NCI-H2029 treated with DMSO at 0.1 percent for 48 hours (cell line): ENCODE data around the gene SYNGAP1.

ENCODE experiments used
- DNase-seq: peaks from one replicate; lab custom pipeline; 2025; lab: John Stamatoyannopoulos, UW

SYNGAP1 gene

DNA sequence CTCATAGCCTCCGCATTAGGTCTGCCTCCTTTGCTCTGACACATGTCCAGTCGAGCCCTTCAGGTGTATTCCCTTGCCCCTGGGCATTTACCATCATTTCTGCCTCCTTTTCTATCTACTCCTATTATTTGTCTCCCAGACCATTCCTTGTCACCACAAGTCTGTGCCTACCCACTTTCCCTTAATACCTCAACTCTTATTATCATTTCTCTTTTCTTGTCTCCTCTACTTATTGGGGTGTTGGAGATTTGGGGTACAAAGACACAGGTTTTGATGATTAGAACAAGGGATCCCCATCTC is 1.4 kb downstream of the SYNGAP1 start:
- no peak for DNase-seq

DNA sequence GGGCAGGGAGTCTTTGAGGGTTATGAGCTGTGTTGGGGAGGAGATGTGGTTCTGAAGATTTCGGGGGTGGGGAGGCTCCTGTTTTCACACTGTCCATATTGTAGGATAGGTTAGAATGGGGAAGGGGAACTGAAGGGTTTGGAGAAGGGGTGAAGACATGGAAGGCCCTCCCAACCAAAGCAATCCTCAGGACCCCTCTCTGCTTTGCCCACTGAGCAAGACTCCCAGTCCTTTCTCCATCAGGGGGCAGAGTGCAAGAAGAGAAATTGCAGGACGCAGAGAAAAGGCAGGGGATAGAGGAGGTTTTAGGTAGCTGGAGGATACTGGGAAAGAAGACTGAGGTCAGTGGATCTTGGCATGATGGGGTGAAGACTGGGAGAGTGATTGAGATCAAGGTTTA is 3.9 kb downstream of the SYNGAP1 start:
- DNase-seq = no peak

DNA sequence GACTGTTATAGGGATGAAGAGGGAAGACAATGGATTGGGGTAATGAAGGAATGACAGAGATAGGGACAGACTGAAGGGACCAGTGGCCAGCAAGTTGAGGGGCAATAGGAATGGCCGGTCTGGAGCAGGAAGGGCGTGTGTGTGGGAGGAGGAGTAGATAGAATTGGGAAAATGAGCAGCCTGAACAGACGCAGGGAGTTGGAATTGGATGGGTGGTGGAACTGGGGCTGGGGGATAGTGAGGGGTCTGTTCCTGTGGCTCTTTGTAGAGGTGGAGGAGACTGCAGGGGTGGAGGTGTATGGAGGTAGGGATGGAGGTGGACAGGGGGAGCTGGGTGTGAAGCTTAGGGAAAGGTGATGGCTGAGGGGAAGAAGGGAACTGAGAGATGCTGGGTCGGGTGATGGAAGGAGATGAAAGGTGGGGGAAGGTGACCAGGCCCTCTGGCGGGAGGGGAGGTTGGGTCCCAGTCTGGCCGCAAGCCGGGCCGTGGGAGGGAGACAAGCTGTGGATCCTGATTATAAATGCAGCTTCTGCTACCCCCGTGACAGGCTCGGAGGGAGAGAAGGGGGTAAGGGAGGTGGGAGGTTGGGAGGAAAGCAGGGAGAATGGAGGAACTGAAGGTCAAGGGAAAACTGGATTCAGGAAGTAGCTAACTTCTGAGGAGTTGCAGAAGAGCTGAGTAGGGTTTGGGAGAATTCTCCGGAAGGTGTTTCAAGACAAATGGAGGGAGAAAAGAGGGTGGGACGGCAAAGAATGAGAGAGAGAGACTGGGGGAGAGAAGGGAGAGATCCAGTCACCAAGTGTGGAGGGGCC is 5.2 kb downstream of the SYNGAP1 start:
- no peak for DNase-seq

DNA sequence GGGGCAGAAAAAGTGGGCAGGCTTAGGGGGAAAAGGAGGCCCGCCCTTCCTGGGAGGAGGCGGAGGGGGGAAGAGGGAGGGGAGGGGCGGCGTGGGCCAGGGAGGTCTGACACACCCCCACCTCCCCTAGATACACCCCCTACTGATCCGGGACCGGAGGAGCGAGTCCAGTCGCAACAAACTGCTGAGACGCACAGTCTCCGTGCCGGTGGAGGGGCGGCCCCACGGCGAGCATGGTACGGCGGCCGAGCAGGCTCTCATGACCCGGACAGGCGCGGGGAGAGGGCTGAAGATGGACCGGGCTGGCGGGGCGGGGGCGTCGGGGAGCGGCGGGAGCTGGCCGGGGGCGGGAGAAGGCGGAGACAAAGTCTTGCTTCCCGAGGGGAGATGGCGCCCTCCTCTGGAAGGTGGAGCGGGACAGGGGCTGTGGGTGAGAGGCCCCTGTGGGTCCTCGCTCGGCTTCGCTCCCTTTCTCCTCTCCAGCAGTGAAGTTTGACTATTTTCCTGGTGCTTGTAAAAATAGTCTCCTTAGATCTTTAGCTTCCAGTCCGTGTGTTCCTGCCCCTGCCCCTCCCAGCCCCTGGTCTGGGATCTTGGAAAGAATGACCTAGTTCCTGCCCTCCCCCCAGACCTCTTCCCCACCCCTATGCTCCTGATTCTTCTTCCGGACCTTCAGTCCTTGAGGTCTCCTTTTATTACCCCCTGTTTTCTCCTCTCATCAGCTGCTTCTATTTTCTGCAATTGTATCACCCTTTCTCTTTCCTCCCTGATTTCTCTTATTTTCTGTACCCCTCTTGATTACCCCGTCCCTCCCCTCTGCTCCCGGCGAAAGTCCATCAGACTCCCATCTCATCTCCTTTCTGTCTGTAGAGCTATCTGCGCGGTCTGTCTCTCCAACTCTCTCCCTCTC is 6.1 kb downstream of the SYNGAP1 start:
- peak; percentile 53 for DNase-seq

DNA sequence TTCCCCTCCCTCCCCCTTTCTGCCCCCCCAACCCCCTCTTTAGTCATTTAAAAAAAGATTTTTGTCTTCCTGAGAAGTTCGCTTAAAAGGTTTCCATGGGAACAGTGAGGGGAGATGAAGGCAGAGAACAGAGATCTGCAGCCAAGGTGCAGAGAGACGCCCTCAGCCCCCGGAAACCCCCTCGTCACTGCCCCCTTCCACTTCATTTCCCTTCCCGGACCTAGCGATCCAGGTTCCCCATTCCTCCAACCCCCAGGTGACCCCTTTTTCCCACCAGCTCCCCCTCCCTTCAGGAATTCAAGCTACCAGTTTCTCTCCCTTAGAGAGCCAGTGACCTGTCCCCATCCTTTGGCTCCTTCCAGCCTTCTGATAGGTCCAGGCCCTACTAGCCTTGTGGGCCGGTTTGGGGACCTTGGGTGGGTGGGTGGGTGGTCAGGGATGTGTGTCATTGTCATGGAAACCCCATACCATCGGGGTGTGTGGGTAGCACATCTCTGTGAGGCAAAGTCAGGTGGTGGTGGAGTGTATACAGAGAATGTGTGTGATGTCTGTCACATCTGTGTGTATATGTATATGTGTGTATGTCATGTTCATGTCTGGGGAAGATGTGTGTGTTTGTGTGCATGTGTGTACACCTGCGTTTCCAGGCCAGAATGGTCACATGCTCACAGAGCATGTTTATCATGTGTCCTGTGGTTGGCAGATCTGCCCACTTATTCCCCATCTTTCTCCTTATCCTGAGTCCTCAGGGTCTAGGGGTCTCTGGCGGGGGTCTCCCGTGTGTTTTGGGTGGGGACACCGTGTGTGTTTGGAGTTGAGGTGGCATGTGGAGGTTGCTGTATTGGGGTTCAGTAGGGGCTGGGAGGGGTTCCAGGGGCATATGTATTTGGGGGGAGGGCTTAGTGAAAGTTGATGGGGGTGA is 7.0 kb downstream of the SYNGAP1 start:
- DNase-seq = no peak

DNA sequence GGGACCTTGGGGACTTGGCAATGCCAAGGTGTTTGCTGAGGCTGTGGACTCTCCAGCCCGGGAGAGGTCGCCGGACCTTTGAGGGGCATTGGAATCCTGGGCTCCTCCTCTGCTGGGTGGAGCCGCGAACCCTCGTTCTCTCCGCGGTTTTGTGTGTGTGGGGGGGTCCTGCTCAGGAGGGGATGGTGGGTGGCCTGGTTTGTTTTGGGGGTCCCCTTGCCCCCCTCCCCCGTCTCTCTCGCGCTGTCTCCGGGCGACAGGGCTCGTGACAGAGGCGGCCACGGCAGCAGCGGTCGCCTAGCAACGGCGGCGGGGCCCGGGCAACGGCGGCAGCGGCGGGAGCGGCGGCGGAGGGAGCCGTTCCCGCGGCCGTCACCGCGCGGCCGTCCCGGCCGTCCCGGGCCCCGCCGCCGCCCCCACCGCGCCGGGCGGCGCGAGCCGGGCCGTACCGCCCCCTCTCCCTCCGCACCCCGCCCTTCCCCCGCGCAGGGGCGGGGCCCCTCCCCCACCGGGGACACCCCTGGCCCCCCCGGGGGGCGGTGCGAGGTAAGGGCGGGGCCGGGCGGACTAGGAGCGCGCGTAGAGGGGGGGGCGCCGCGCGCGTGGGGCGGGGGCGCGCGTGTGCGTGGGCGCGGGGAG is 7.8 kb downstream of the SYNGAP1 start:
- DNase-seq = no peak

DNA sequence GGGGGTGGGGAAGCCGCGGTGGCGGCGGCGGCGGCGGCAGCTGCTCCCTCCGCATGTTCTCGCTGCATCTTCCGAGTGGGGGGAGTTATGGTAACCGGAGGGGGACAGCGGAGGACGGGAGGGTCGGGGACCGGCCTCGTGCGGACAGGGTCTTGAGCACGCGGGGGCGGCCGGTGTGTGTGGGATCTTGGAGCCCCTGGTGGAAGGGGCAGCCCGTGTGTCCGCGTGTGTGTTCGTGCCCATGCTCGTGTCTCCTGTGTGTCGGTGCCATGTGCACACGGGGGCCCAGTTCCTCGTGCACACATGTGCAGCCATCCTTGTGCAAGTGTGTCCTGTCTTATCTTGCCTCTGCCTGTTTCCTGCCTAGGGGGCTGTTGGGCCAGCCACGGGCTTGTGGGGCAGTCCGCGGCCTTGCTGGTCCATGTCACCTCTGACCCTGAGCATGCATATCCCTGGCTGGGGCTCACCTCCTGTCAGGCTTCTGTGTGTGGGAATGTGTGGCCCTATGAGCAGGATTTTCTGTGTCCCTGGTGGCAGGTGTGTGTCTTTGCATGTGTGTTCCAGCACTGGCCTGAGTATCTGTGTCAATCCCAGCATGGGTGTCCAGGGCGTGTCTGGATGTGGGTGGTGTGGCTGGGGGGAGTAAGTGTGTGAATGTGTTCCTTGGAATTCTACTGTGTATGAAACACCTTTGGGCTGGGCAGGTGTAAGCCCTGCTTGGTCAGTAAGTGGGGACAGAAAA is 8.5 kb downstream of the SYNGAP1 start:
- DNase-seq = no peak

DNA sequence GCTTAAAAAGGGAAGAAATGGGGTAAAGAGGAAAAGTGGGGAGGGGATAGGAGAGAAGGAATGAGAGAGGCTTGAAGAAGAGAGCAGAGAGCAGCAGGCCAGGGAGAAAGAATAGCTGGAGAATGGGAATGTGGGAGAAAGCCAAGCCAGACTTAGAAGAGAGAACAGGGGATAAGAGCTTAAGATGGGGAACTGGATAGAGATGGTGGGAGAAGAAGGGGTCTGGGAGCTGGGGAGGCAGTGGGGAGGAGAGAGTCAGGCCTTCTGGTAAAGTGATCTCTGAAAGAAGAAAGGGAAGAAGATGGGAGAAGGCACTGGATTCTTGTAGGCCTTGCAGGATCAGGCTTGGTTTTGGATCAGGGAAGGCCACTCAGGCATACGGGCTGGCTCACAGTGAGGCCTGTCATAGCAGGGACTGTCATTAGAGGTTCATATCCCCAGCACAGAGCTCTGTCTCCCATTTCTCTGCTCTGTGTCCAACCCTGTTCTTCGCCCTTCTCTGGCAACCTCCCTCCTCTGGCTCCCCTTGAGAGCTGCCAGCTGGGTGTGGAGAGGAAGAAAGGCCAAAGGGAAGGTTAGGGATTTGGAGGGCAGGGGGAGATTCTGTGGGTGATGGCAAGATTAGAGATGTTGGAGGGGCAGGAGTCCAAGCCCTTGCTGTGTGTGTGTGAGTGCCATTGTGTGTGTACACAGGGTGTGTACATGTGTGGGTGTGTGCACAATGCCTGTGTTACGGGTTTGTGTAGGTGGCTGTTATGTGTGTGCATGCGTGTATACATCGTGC is 9.3 kb downstream of the SYNGAP1 start:
- DNase-seq = no peak

DNA sequence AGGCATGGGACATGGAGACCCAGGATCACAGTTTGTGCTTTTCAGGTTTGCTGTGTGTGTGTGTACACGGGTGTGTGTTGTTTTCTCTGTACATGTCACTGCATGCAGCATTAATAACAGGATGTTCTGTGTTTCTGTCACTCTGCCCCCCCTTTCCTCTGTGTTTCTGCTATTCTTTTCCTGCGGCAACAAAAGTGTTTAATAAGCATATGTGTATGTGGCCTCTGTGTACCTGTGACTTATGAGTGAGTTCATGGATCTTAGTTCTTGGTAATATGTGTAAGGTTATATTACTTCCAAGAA is 9.8 kb downstream of the SYNGAP1 start:
- DNase-seq = no peak

DNA sequence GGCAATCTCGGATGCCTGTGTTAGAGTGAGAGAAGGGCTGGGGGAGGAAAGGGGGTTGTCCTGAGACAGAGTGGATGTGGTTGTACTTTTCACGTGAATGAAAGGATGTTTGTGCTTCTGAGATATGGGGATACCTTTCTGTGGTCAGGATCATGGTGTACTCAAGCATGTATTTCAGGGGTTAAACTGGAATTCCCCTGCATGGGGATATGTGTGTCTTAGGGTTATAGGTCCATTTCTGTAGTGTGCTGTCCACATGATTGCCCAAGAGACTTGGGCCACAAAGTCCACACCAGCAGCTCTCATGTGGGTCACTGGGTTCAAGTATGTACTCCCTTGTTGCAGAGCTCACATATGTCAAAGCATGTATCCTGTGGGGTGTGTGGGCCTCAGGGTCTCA is 10.5 kb downstream of the SYNGAP1 start:
- no peak for DNase-seq

DNA sequence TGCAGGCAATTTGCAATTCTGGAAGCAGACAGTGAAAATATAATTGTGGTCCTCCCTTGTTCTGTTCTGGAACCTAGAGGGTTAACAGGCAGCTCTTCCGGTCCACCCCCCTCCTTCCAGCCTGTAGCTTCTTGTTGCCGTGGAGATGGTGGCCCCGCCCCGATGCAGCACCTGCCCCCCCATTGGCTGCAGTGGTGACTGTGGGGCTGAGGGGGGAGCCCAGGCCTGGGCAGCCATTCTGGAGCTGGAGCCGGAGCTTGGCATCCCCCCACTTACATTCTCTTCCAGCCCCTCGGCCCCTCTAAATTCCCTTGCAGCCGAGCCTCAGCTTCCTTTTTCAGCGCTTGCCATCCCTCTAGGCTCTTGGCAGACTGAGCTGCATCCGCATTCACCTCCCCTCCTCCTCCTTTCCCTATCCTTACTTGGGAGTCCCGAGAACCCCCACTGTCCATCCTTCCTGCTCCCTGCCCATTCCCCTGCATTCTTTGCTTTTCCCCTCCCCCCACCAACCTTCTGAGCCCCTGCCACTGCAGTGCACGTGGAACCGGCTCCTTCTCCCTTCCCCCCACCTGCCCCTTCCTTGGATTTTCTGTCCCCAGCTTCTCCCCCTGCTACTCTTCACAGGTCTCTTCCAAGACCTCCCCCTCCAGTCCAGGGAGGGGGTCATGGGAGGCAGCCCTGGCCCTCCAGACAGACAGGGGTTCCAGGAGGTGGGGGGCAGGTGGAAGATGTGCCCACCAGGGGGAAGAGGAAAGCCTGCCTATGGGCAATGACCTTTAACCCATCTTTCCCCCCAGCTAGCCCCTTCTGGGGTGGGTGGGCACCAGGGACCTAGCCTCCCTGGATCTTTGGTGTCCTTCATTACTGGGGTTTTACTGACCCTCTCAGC is 11.4 kb downstream of the SYNGAP1 start:
- DNase-seq = no peak

DNA sequence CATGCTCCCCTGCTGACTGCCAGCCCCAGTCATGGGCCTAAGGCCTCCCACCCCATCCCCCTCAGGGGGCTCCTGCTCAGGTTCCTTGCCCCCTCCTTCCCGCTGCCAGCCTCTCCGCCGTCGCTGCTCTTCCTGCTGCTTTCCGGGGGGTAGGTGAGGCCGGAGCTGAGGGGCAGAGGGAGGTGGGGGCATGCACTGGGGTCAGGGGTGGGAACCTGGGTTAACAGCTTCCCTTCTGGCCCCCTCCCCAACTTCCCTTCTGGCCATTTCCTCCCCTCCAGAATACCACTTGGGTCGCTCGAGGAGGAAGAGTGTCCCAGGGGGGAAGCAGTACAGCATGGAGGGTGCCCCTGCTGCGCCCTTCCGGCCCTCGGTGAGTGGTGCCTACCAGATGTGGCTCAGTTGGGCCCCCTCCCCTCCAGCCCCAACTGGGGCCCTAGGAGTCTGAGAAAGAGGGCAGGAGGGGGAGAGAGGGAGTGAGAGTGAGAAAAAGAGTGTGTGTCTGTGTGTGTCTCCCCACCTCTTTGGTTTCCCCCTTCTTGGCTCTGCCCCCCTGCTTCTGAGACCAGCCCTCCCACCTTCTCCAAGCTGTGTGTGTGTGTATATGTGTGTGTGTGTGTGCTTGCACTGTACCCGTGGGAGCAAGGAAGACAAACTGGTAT is 12.1 kb downstream of the SYNGAP1 start:
- DNase-seq = no peak

DNA sequence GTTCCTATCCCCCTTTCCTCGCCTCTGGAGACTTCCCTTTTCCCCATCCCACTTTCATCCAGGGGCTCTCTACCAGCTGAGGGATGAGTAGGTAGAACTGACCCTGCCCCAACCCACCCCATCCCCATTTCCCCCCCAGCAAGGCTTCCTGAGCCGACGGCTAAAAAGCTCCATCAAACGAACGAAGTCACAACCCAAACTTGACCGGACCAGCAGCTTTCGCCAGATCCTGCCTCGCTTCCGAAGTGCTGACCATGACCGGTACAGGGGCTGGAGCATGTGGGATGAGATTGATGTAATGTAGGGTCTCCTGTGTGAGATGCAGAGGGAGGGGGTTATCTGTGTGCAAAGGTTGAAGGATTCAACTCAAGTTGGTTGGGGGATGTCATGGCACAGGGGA is 12.7 kb downstream of the SYNGAP1 start:
- no peak for DNase-seq

DNA sequence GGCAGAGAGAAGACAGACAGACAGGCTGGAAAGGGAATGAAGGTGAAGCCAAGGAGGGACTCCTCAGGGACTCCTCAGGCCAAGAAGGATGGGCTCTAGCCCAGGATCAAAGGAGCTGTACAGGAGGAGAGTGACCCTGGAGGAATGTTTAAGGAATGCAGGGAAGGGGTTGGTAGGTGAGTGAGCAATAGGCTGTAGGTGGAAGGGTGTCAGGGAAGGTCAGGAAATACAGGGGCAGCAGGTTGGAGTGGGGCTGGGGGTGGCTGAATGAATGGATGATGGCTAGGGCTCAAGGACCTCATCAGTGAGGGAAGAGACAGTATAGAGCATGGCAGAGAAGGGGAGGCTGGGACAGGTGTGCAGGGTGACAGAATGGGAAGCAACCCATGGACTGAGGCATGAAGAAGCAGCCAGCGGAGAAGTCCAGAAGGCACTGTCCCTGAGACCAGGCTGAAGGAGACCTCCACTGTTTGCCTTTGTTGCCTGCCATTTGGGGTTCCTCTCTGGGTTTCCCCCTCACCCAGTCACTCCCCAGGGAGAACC is 13.2 kb downstream of the SYNGAP1 start:
- DNase-seq = no peak

DNA sequence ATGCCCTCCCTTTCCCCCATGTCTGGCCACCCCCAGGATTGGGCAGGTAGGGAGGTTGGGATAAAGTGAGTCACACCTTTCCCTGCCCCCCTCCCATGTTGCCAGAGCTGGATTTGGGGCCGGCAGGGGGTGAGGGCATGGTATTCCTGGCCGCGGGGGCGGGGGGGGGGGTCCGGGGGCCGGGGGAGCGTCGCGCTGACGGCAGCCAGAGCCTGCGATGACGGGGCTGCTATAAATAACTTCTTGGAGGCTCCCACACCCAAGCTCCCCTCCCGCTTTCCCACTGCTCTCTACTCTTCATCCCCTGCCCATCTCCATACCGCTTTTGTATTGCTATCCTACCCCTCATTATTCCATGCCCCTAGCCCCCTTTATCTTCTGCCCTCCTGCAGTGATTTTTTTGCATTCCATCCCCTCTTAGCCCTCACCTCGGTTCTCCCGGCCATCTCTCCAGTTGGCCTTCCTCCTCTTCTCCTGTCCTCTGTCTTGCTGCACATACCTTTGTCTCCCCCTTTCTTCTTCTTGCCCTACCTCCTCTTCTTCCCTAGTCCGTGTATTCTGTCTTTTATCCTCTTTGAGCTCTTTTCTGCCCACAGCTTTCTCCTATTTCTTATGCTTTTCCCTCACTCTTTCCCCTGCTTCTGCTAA is 13.8 kb downstream of the SYNGAP1 start:
- no peak for DNase-seq

DNA sequence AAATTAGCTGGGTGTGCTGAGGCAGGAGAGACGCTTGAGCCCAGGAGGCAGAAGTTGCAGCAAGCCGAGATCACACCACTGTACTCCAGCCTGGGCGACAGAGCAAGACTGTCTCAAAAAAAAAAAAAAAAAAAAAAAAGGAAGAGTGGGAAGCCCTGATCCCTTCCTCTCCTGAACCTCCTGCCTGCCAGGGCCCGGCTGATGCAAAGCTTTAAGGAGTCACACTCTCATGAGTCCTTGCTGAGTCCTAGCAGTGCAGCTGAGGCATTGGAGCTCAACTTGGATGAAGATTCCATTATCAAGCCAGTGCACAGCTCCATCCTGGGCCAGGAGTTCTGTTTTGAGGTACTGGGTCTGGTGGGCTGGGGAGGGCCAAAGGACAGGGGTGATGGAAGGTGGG is 15.1 kb downstream of the SYNGAP1 start:
- DNase-seq = no peak

DNA sequence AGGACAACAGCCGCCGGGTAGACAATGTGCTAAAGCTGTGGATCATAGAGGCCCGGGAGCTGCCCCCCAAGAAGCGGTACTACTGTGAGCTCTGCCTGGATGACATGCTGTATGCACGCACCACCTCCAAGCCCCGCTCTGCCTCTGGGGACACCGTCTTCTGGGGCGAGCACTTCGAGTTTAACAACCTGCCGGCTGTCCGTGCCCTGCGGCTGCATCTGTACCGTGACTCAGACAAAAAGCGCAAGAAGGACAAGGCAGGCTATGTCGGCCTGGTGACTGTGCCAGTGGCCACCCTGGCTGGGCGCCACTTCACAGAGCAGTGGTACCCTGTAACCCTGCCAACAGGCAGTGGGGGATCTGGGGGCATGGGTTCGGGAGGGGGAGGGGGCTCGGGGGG is 17.8 kb downstream of the SYNGAP1 start:
- no peak for DNase-seq

DNA sequence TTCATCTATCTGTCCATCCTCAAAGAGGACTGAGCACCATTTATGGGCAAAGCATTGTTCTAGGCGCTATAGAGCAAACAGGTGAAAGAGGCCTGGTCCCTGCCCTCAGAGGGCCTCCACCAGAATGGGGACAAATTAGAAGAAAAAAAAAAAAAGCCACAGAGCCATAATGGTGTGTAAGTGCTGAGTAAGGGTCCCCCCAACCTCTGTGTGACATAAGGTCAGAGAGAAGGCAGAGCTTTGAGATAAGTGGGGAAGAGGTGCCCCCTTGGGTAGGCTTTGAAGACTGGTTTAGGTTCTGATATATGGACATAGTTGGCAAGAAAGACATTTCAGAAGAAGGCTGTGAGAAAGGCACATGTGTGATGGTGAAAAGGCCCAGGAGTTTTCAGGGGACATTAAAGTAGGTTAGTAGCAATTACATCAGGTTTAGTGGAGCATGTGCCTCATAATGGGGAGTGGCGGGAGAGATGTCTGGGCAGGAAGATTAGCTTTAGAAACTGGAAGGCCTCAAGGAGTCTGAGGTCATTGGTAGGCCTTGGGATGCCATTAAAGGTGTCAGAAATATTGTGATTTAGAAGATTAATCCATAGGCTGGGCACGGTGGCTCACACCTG is 19.2 kb downstream of the SYNGAP1 start:
- DNase-seq = no peak
